Measurements from ENCODE around the gene UNC13A. TPM values are rescaled to one million over a fixed set of nuclear protein-coding genes. Genes with fewer than 3 reads are reported as not detected.

UNC13A gene
- total and polyA plus RNA-seq, 2 of the 13 experiments (the other 11 are each of a cell fraction or from before 2014, with no cell fraction given) = 0.11 to 0.45 TPM

GRCh38 chr19:17678836-17679235 lies 9.3 kb downstream of the UNC13A start:
- Histone ChIP-seq H3K9me3 (ENCODE audit: low read length) (no peaks in the 10 kb centered on the region), H3K4me3 (replicated peaks in 1 of 3; ENCODE audit: insufficient read depth in 1 of 3, low read depth in 2 of 3, low read length in 3 of 3) (no peak overlapping the region), H3K4me2 (ENCODE audit: low read depth, low read length) (no peak overlapping the region), H3K4me1 (ENCODE audit: insufficient read depth, low read length) (no peaks in the 10 kb centered on the region), H3K27ac (ENCODE audit: extremely low read length, insufficient read depth, low read length) (no peak overlapping the region), H3K9ac (ENCODE audit: insufficient read depth, low read depth, low read length) (no peak overlapping the region), H2AFZ (ENCODE audit: low read length) (no peak overlapping the region), H4K20me1 (ENCODE audit: insufficient read depth, low read length) (no peaks in the 10 kb centered on the region), H3K27me3 (ENCODE audit: control insufficient read depth in 1 of 2, insufficient read depth in 2 of 2, low read length in 2 of 2) (peaks cover 3 to 16% of the 10 kb centered on the region in 2 experiments; a peak in 3 of 5 replicates), H3K36me3 (replicated peaks in 1 of 2; ENCODE audit: control insufficient read depth in 1 of 2, insufficient read depth in 2 of 2, low read length in 2 of 2) (no peaks in the 10 kb centered on the region), H3K79me2 (ENCODE audit: insufficient read depth, low read length) (no peaks in the 10 kb centered on the region)
- DNase-seq (ENCODE audit: low spot score) (no peak), ATAC-seq (no peak), FAIRE-seq (no peak)
- POLR2A ChIA-PET = no interaction called here
- no peak for TF ChIP-seq CC2D1A (CRISPR knock-in tag; IDR thresholded peaks at IDR 0.05)
- no peak for TF ChIP-seq ZNF766 (CRISPR knock-in tag; IDR thresholded peaks at IDR 0.05; ENCODE audit: borderline replicate concordance)
- TF ChIP-seq KLF16 (CRISPR knock-in tag; IDR thresholded peaks at IDR 0.05) = no peak
- no peak for TF ChIP-seq CEBPG (CRISPR knock-in tag; IDR thresholded peaks at IDR 0.05)
- no peak for TF ChIP-seq ZNF850 (CRISPR knock-in tag; conservative IDR thresholded peaks at IDR 0.05)
- no peak for TF ChIP-seq FOXP4 (CRISPR knock-in tag; IDR thresholded peaks at IDR 0.05)
- no peak for TF ChIP-seq ZNF512 (CRISPR knock-in tag; IDR thresholded peaks at IDR 0.05)
- intact Hi-C loops (cut with micrococcal nuclease; ENCODE audit: unreplicated experiment) (no loop called here), in situ Hi-C loops (cut with HindIII; ENCODE audit: extremely low pct_ligation_motif_present, low pct_unique_long_range_greater_than_20kb) (no loop called here)
- WGBS (ENCODE audit: low lambda C conversion rate) = 3% methylated on average over 4 of the region's 4 CpGs
- CTCF ChIA-PET (ENCODE audit: low intra/inter-chr PET ratio, low total read pairs) = no interaction called here
- BruUV-seq (replicated peaks) = no TSS peak

Data from HepG2 (cell line).